GM21447 (cell line): ENCODE data around the gene GSN.

ENCODE experiments used
- ATAC-seq: cut with Tn5 transposase; IDR thresholded peaks from one replicate; pipeline ENCODE4 v1.9.1; 2021; ENCODE audit not compliant: unreplicated experiment

The GSN gene

DNA sequence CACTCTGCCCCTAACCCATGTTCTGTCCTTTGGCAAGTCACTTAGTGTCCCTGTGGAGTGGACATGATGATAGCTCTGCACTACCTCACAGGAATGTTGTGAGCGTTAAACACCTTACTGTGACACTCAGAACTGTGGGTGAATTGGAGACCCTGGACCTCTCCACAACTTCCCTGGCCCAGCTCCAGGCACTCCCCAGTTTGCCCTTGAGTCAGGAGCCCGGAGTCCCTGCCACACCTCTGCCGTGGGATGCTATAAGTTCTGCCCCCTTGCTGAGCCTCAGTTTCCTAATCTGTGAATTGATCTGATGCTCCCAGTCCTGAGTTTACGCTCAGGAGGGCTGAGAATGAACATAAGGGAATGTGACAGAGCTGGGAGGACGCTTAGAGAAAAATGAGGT, 34.4 kb downstream of the GSN start:
- ATAC-seq = no peak

DNA sequence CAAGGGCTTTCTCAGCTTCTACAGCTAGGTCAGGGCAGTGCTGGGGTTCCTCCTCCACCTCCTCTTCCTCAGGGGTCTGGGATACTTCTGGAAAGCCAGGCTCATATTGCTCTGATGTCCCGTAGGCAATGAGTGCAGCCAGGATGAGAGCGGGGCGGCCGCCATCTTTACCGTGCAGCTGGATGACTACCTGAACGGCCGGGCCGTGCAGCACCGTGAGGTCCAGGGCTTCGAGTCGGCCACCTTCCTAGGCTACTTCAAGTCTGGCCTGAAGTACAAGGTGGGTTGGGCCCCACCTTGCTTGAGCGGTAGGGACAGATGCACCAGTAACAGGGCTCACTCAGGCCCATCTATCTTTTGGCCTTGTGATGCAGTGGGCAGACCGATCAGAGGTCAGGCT, 34.8 kb downstream of the GSN start:
- ATAC-seq = no peak

DNA sequence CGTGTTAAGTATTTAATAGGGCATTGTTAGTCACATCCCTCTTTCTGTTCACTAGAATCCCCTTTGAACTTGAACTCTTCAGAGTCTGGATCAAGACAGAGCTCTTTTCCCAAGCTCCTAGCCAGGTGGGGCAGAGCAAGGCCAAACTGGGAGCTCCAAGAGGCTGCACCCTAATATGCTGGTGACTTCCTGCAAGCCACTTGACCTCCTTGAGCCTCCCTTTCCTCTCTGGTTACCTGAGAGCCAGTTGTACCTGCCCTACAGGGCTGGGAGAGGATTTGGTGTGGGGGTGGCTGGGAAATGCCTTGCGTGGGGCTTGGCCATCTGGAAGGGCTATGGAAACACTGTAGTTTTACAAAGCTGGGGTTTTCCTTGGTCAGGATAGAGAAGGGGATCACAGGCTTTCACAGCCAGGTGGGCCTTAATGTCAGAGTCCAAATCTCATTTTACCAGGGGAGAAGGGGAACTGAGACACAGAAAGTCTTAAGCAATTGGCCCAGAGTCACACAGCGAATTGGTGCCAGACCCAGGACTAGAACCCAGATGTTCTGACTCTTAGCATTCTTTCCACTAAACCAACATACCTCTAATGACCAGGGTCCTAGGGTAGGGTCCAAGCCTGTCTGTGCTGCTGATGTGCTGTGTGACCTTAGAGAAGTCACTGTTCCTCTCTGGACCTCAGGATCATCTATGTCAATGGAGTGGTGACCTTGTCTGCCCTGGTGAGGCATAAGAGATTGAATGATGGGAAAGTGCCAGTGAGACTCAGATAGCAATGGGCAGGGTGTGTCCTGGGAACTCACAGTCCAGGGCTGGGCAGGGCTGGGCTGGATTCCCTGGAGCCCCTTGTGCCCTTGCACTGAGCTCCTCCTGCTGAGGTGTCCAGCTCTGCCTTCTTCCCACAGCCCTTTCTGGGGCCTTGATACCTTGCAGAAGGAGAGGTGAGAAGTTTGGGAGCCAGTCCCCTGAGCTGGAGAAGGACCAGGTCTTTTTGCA, 35.8 kb downstream of the GSN start:
- no peak for ATAC-seq

- no peak for ATAC-seq
Observed at GRCh38 chr9:121304707-121305106, 36.7 kb downstream of the GSN start.

DNA sequence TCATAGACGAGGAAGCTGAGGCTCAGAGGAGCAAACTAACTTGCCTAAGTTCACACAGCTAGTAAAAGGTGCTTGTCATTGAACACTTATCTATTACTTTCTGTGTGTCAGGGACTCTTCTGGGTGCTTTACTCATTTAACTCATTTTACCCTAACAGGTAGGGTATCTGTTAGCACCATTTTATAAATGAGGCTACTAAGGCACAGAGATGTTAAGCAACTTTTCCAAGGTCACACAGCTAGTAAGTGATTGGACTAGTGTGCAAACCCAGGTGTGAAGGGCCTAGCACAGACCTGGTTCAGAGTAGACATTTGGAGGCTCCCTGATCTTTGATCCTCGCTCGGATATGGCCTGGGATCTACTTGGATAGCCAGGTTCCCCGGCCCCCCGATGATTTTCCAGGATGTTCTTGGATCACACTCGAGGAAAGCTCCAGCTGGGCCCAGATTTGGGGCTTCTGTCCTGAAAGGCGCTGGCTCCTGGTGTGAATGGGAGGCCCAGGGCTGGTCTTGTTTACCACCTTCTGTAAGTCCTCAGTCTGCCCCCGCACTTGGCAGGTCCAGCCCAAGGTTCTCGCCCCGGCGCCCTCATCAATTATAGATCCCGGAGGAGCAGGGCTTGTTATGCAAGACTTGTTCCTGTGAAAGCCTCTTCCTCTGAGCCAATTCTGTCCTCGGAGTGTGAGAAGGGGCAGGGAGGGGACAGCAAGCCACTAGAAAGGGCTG, 37.5 kb downstream of the GSN start:
- no peak for ATAC-seq

DNA sequence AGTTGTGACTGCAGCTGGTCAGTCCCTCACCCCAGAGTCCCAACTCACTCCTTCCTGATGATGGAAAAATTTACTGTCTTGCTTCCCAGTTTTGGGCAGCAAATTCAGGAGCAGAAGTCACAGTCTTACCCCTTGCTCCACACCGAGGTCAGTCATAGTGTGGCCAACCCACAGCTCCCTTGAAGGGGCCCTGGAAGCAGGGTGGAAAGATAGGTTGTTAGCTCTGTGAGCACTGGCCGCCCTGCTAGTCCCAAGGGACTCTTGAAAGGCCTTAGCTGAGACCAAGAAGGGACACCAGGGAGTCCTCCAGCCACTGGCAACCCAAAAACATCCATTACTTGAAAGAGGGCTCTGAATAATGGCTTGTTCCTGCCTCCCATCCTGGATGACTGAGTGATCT, 40.0 kb downstream of the GSN start:
- no peak for ATAC-seq

DNA sequence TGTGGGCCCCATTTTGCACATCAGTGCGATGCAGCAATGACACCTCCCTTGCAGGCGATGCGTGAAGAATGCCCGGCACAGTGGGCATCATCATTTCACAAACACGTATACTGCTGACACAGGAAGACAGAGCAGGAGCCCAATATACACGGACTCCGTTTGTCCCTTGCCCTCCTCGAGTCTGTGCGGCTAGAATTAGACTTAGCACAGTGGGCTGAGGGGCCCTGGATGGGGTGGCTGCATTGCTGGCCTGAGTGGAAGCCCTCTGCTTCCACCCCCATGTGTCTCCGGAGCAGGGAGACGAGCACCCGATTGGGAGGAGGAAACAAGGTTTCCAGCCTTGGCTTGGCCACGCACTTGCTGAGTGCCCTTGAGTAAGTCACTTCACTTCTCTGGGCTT, 40.8 kb downstream of the GSN start:
- no peak for ATAC-seq

DNA sequence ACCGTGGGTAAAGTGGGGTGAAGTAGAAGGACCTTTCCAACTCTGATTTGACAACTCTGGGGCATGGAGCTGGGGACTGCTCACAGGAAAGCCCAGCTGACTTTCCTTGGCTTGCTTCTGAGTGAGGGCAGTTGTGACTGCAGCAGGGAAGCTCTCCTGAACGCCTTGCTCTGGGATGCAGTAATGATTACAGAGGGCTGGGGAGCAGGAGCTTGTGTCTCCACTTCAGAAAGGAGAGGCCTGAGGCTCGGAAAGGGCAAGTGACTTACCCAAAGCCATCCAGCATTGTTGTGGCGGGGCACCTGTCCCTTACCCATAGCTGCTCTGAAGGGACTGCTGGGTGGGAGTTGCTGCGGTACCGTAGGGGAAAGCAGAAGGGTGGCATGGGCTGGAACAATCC, 41.2 kb downstream of the GSN start:
- ATAC-seq = no peak

GRCh38 chr9:121309833-121310425, 42.0 kb downstream of the GSN start:
- no peak for ATAC-seq

DNA sequence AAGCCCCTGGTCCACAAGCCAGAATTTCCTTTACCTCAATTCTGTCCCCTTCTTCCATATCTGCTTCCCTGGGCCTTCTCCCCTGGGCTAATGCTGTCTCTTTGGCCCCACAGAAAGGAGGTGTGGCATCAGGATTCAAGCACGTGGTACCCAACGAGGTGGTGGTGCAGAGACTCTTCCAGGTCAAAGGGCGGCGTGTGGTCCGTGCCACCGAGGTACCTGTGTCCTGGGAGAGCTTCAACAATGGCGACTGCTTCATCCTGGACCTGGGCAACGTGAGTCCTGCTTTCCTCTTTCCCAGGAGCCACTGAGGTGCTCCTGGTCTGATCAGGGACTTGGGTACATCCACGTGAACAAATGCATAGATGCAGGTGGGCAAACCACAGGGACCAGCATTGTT, 42.6 kb downstream of the GSN start:
- ATAC-seq = no peak

DNA sequence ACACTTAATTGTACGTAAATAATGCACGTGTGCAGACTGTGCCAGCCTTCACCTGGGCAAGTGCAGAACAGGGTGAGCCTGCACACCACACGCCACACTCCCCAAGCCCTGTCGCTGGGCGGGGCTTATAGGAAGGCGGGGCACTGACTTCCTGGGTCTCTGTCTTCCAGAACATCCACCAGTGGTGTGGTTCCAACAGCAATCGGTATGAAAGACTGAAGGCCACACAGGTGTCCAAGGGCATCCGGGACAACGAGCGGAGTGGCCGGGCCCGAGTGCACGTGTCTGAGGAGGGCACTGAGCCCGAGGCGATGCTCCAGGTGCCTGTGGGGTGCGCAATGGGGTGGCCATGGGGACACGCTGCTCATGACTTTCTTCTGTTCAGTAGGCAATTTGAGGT, 44.2 kb downstream of the GSN start:
- no peak for ATAC-seq

GRCh38 chr9:121313458-121314152, 45.6 kb downstream of the GSN start:
- ATAC-seq = no peak

DNA sequence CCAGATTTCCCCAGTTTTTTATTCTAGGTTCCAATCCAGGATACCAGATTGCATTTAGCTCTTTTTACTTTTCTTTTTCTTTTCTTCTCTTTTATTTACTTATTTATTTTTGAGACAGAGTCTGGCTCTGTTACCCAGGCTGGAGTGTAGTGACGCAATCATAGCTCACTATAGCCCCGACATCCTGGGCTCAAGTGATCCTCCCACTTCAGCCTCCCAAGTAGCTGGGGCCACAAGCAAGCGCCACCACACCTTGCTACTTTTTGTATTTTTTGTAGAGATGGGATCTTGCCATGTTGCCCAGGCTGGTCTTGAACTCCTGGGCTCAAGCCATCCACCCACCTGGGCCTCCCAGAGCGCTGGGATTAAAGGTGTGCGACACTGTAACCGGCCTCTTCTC, 48.4 kb downstream of the GSN start:
- ATAC-seq = no peak

GRCh38 chr9:121316852-121317373, 49.0 kb downstream of the GSN start:
- ATAC-seq = no peak

- ATAC-seq = no peak
Observed at GRCh38 chr9:121317737-121318630, 50.0 kb downstream of the GSN start.

DNA sequence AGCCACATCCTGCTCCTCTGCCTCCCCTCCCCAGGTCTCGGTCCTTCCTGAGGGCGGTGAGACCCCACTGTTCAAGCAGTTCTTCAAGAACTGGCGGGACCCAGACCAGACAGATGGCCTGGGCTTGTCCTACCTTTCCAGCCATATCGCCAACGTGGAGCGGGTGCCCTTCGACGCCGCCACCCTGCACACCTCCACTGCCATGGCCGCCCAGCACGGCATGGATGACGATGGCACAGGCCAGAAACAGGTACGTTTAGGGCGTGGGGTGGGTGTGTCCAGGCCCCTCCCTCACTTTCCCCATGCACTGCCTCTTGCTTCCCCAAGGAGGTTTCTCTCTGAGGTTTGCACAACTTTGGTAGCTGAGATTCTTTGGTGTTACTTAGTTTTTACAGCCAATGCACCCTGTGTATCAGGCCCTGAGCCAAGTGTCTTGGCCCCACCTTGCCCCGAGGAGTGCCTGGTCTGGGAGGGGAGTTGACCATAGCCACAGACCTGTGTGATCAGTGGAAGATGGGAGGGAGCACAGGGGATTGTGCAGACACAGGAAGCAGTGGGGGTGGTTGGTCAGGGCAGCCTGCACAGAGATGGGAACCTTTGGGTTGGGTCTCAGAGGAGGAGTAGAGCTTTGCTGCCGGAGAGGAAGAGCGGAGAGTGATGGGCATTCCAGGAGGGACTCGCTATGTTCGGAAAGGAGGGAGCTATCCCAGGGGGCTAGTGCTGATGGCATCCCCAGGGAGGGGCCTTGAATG, 50.8 kb downstream of the GSN start:
- no peak for ATAC-seq

GRCh38 chr9:121319383-121319780, 51.4 kb downstream of the GSN start:
- ATAC-seq = no peak

DNA sequence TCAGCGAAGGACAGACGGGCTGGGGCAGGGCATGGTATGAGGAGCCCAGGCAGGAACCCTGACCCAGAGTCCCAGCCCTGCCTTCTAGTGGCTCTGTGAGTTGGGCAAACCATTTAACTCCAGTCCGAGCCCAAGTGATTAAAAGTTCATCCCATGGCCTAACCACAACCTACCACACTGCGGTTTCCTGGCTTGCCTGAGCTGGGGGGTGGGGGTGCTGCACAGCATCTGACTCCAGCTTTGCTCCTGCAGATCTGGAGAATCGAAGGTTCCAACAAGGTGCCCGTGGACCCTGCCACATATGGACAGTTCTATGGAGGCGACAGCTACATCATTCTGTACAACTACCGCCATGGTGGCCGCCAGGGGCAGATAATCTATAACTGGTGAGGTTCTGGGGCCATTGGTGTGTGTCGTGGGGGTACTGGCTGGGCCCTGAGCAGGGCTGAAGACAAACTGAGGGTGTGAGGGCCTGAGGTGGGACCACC, 53.1 kb downstream of the GSN start:
- no peak for ATAC-seq
